Brain microvascular endothelial cell (primary cell): Measurements from ENCODE around the gene MMGT1.

ENCODE experiments used
- DNase-seq: peaks from one replicate; pipeline ENCODE4 v3.0.0-alpha.2; 2020
- H3K27ac ChIP-seq: fragments of 250-450 bp; sonication (Bioruptor Pico); 2 replicates; pipeline ENCODE4 v1.5.1; 2020; ENCODE audit warnings: mild to moderate bottlenecking, moderate library complexity
- H3K27me3 ChIP-seq: fragments of 250-450 bp; sonication (Bioruptor Pico); replicated peaks from 2 replicates; pipeline ENCODE4 v1.5.1; 2020; ENCODE audit warnings: mild to moderate bottlenecking
- H3K36me3 ChIP-seq: fragments of 250-450 bp; sonication (Bioruptor Pico); replicated peaks from 2 replicates; pipeline ENCODE4 v1.5.1; 2020; ENCODE audit warnings: mild to moderate bottlenecking
- H3K4me3 ChIP-seq: 2 replicates; pipeline ENCODE4 v1.5.1; 2011; ENCODE audit warnings: low read depth, mild to moderate bottlenecking, control low read depth, low read length, moderate library complexity
- in situ Hi-C: cut with HindIII; loops from 2 replicates; pipeline ENCODE4 v1.10.0; 2017; ENCODE audit warnings: low sequenced_read_pairs, low pct_ligation_motif_present
- TF ChIP-seq, protein P1 (sequence below): IDR thresholded peaks from 2 replicates; pipeline ENCODE4 v1.5.1; 2011; ENCODE audit warnings: low read depth, mild to moderate bottlenecking, moderate library complexity, low read length, control low read depth, inconsistent platforms; ENCODE audit errors: missing control alignments

Gene MMGT1

GRCh38 chrX:135988245-135988644 is 14.5 kb upstream of the MMGT1 start:
- Histone ChIP-seq H3K27ac (no peak overlapping the region), H3K27me3 (no peaks in the 10 kb centered on the region), H3K4me3 (no peak overlapping the region), H3K36me3 (no peaks in the 10 kb centered on the region)
- TF ChIP-seq, protein P1, sequence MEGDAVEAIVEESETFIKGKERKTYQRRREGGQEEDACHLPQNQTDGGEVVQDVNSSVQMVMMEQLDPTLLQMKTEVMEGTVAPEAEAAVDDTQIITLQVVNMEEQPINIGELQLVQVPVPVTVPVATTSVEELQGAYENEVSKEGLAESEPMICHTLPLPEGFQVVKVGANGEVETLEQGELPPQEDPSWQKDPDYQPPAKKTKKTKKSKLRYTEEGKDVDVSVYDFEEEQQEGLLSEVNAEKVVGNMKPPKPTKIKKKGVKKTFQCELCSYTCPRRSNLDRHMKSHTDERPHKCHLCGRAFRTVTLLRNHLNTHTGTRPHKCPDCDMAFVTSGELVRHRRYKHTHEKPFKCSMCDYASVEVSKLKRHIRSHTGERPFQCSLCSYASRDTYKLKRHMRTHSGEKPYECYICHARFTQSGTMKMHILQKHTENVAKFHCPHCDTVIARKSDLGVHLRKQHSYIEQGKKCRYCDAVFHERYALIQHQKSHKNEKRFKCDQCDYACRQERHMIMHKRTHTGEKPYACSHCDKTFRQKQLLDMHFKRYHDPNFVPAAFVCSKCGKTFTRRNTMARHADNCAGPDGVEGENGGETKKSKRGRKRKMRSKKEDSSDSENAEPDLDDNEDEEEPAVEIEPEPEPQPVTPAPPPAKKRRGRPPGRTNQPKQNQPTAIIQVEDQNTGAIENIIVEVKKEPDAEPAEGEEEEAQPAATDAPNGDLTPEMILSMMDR: no peak
- DNase-seq: no peak
- in situ Hi-C loops: no loop called here

DNA sequence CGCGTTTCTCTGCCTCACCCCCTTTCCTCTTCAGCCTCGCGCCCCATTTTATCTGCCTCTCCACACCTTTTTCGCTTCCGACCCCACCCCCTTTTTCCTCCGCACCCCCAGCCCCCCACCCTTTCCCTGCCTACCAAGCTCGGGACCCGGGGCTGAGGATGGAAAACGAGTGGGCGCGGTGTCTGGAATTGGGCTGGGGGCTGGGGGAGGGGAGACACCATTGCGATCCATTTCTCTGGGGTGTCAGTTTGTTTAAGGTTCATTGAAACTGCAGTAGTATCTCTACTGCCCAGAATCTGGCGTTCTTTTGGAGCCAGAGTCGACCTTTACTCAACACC is 12.2 kb upstream of the MMGT1 start:
- no peaks in the 10 kb centered on the region for H3K36me3 ChIP-seq
- H3K27ac ChIP-seq: no peak overlapping the region
- H3K4me3 ChIP-seq: peak overlapping the region; percentile 77
- no peaks in the 10 kb centered on the region for H3K27me3 ChIP-seq
- TF ChIP-seq, protein P1: no peak
- DNase-seq: no peak
- in situ Hi-C loops: no loop called here

DNA sequence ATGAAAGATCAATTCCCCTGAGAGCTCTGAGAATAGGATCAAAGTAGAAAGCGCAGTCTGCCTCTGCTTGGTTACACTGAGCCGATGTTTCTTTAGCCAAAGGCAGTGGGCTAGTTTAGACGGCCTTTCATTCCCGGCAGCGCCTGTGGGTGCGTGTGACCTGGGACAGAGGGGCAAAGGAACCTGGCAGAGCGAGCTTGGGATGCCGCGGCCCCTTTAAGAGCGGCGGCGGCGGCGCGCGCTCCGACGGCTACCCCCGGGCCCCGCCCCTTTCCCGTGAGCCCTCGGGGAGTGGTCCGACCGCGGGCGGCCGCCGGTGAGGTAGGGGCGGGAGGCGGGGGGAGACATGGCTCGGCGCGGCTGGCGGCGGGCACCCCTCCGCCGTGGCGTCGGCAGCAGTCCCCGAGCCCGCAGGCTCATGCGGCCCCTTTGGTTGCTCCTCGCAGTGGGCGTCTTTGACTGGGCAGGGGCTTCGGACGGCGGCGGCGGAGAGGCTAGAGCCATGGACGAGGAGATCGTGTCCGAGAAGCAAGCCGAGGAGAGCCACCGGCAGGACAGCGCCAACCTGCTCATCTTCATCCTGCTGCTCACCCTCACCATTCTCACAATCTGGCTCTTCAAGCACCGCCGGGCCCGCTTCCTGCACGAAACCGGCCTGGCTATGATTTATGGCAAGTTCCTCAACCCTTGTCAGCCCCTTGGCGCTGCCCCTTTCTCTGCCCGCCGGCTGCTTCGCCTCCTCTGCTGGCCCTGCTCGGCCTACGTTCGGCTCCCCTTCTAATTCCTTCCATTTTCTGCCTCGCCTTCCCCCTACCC is 11.6 kb upstream of the MMGT1 start, which contains the start of gene SLC9A6:
SLC9A6 (plus strand) TSS at position 279 of the 816 bp plus-strand sequence; CDS start at position 503, 224 bp downstream.
- H3K27me3 ChIP-seq: no peaks in the 10 kb centered on the region
- no peak within 1 kb of the TSS for H3K27ac ChIP-seq
- in situ Hi-C loops: no loop called here
- TF ChIP-seq, protein P1: no peak
- peak; percentile 4 for DNase-seq
- peak within 1 kb of the TSS; percentile 77 for H3K4me3 ChIP-seq
- H3K36me3 ChIP-seq: no peaks in the 10 kb centered on the region

DNA sequence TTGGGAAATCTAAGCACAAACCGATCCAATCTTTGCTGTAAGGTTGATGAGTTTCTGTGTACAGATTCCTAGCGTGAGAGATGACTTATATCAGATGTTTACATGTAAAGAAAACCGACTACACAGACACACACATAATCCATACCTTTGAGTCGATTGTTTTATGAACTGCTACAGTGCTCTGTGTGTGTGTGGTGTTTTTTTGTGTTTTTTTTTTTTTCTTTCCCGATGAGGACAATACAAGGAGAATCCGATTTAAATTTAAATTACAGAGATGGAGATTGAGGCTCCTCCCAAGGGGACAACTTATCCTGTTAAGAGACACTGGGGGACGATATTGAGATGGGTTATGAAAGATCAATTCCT is 11.0 kb upstream of the MMGT1 start:
- H3K27ac ChIP-seq: no peak overlapping the region
- no peaks in the 10 kb centered on the region for H3K36me3 ChIP-seq
- no peaks in the 10 kb centered on the region for H3K27me3 ChIP-seq
- no peak for DNase-seq
- in situ Hi-C loops: no loop called here
- H3K4me3 ChIP-seq: peak overlapping the region; percentile 77
- TF ChIP-seq, protein P1: no peak

DNA sequence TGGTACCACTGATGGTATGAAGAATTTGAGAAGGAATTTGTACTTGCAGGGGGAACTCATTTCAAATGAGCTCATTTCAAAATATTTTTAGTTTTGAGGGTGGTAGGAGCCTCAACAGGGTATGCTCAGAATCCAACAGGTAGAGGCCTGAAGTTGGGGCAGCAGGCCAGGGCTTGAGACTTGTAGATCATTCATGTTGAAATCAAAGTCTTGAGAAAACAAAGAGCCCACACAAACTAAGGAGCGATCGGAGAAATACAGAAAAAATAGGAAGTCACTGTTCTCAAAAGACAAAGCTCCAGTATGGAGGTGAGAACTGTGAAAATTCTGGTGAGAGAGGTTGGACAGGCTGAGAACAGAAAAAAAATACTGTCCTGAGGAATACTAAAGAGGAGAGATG is 10.5 kb upstream of the MMGT1 start:
- TF ChIP-seq, protein P1: no peak
- no peak overlapping the region for H3K4me3 ChIP-seq
- in situ Hi-C loops: no loop called here
- H3K27me3 ChIP-seq: no peaks in the 10 kb centered on the region
- H3K36me3 ChIP-seq: no peaks in the 10 kb centered on the region
- H3K27ac ChIP-seq: no peak overlapping the region
- DNase-seq: no peak

DNA sequence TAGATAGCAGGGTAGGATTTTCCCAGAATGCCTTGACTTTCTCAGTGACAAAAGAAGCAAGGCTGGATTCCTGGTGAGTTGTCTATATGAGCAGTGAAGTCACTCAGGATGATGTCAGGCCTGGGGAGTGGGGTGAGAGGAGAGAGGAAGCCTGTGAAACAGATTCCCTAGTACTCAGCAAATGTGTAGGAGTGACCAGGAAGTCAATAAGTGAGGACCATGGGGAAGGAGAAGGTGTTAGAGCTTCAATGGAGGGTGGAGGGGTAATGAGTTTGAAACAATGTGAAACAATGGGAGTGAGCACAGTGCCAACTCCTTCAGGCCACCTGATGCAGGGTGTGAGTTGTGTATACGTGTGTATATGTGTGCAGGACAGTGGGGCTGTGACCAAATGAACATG is 9.1 kb upstream of the MMGT1 start:
- TF ChIP-seq, protein P1: no peak
- no peak for DNase-seq
- H3K36me3 ChIP-seq: no peaks in the 10 kb centered on the region
- H3K27me3 ChIP-seq: no peaks in the 10 kb centered on the region
- in situ Hi-C loops: no loop called here
- H3K27ac ChIP-seq: no peak overlapping the region
- H3K4me3 ChIP-seq: no peak overlapping the region
